ENCODE data around the gene PAPPA2.
"Not testable (repeated sequence)": the region's sequence is repeated elsewhere in the genome, so short reads cannot be mapped to it uniquely, and the experiment has no call there.

The PAPPA2 gene

GRCh38 chr1:176699821-176700220 lies 236.8 kb downstream of the PAPPA2 start:
- no peak for DNase-seq

DNA sequence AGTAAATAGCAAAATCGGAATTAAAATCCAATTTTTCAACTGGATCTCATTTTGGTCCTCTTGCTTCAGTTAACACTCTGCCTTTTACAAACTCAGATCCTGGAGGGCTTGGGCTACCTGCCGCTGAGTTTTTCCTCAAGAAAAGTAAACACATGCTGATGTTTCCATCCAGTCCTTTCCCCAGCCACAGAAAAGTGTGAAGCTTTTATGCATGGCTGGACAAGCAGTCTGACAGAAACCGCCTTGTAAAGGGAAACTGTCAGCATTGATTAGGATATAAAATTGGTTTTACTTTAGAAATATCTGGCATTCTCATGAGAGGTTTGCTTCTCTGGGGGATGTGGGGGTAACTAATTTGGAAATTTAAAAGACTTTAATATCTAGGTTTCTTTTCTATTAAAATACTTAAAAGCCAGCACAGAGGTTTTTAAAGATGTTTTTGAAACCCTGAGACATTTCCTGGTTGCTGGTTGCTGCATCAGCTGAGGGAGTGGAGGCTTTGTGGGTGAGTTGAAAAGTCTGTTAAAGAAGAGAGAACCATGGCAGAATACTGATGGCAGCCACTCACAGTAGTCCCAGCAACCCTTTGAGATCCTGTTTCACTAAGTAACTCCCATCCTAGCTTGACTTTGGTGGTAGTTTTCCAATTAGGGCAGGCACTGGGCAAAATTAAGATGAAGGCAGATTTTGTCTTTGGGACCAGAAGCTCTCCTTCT lies 238.3 kb downstream of the PAPPA2 start:
- no peak for DNase-seq

DNA sequence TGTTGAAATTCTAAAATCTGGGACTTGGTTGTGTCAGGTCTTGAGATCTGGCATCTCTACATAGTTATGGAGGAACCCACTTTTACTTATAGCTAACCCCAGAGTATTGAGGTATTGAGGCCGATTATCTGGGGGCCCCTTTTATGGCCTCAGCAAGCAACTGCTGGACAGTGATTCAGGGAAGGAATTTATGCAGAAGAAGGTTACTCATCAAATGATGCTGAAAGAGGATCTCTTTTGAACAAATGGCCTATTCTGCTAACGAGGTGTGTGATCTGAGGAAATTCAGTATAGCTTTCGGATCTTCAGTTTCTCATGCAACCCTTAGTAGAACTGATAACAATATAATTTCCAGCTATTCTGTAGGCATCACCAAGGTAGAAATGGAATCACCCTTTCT lies 239.9 kb downstream of the PAPPA2 start:
- no peak for DNase-seq

GRCh38 chr1:176705585-176705984 lies 242.6 kb downstream of the PAPPA2 start:
- no peak for DNase-seq

- DNase-seq = no peak
These were observed 254.2 kb downstream of the PAPPA2 start for GRCh38 chr1:176717066-176717750.

DNA sequence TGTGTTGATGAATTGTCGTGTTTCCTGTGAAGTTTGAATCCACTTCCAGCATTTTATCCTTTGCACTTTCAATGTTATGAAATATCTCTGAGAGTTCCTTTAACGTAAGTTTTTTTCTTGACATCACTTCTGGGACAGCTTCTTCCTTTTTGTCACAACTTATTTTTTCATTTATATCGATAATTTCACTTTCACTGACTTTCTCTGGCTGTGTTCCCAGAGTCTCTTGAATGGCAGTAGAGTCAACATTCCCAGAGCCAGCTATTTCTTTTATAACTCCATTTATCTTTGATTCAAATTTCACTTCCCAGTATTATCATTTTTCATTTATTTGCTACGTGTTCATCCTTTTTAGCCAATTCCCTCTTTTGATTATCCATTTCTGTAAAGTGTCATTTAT lies 256.5 kb downstream of the PAPPA2 start:
- DNase-seq = no peak

- no peak for DNase-seq
These were observed 257.9 kb downstream of the PAPPA2 start for GRCh38 chr1:176720838-176721237.

DNA sequence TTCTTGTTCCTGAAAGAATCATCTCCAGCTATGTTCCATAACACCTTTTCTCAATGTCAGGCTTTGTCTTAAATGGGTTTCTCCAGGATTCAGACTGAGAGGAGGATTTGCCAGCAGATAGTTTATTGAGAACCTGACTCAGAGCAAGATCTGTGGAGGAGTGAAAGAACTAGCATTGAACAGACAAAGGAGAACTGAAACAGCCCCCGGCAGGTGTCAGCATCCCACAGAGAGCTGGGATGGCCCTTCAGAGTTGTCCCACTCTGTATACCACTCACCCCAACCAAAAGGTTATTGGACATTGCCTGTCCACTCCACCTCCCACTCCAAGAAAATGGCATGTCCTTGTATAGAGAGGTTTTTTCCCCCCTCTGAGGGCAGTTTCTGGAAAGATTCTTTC lies 270.7 kb downstream of the PAPPA2 start:
- no peak for DNase-seq

- no peak for DNase-seq
These were observed 272.2 kb downstream of the PAPPA2 start for GRCh38 chr1:176735201-176735600.

DNA sequence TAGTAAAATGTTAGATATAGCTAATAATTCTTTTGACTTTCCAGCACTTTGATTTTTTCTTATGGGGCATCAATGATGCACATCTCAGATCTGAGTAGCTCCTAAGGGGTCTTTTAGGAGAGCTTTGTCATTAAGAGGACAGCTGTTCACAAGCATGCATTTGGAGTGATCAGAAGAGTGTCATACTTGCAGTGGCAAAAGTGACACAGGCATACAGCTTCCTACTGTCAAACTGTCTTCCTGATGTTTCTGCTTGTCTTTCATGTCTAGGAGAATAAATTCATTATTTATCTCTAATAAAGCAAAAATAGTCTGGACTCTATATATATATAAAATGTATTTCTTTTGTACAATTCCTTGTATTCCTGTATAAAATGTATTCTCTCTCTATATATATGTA lies 273.0 kb downstream of the PAPPA2 start:
- no peak for DNase-seq

- no peak for DNase-seq
These were observed 278.2 kb downstream of the PAPPA2 start for GRCh38 chr1:176741181-176741580.

- no peak for DNase-seq
These were observed 279.3 kb downstream of the PAPPA2 start for GRCh38 chr1:176742322-176742721.

GRCh38 chr1:176744142-176744541 lies 281.2 kb downstream of the PAPPA2 start:
- no peak for DNase-seq

DNA sequence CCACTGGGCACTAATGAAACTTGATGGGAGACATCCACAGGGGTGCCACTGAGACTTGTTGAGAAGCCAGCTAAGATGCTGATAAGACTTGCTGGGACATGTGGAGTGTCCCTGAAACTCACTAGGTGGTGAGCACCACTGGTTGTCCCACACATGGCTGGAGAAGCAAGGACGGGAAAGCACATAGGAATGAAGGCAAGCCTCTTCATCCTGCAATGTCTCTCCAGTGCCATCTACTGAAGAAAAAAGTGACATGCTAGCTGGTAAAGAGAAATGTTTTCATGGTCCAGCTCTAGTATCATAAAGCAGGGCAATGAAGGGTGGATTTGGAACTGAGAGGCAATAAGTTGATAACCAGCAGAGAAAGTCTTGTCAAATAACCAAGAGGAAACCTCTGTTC lies 283.0 kb downstream of the PAPPA2 start:
- no peak for DNase-seq

GRCh38 chr1:176752505-176752904 lies 289.5 kb downstream of the PAPPA2 start:
- no peak for DNase-seq

GRCh38 chr1:176754676-176755075 lies 291.7 kb downstream of the PAPPA2 start:
- no peak for DNase-seq

DNA sequence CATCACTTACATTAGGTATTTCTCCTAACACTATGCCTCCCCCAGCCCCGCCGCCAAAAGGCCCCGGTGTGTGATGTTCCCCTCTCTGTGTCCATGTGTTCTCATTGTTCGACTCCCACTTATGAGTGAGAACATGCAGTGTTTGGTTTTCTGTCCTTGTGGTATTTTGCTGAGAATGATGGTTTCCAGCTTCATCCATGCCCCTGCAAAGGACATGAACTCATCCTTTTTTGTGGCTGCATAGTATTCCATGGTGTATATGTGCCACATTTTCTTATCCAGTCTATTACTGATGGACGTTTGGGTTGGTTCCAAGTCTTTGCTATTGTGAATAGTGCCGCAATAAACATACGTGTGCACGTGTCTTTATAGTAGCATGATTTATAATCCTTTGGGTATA lies 293.8 kb downstream of the PAPPA2 start:
- DNase-seq = not testable (repeated sequence)

GRCh38 chr1:176765608-176766007 lies 302.6 kb downstream of the PAPPA2 start:
- no peak for DNase-seq

GRCh38 chr1:176766779-176767178 lies 303.8 kb downstream of the PAPPA2 start:
- no peak for DNase-seq

GRCh38 chr1:176767714-176768136 lies 304.8 kb downstream of the PAPPA2 start:
- DNase-seq = no peak

GRCh38 chr1:176768532-176768931 lies 305.6 kb downstream of the PAPPA2 start:
- no peak for DNase-seq

DNA sequence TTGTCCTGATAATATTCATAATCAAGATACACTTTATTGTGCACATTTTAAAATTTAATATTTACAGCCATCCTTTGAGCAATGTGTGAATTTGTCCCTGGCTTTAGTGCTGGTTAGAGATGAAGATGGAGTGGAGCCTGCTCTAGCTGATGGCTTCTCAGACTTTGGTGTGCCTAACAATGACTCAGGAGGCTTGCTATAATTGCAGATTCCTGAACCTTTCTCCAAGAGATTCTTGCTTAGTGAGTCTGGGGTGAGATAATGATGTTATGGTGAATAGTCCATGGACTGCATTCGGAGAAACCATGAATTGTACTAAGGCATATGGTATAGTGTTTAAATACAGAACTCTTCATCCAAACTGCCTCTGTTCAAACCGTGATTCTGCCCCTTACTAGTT lies 307.1 kb downstream of the PAPPA2 start:
- no peak for DNase-seq

DNA sequence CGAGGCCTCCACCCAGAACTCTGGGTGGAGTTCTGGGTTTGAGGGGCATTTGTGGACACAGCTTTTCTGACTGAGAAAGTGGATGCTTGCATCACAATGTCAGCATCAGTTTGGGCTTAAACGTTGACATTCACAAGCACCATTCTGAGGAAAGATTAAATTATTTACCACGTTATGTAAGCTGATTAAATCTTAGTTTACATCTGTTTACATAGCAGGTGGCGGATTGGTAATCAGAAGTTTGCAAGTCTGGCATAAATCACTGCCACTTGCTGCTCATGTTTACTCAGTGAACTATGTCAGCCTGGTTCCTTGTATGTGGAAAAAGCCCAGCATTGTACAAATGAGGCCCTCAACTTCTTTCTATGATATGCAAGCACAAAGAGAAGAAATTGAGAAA lies 310.1 kb downstream of the PAPPA2 start:
- DNase-seq = no peak

DNA sequence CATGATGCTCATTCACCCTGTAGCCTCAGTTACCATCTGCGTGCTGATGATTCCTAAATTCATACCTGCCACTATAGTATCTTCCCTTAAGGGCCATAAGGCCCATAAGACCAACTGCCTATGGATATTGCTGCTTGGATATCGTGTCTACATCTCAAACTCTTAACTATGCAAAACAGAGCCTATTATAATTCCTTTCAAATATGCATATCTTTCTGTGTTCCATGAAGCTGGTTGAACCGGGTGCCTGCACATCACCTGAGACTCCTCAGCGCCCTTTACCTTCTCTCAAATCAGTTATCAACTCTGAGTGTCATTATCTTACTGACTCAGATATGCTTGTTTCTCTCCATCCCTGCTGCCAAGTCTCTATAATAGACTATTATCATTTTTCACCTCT lies 311.2 kb downstream of the PAPPA2 start:
- no peak for DNase-seq

DNA sequence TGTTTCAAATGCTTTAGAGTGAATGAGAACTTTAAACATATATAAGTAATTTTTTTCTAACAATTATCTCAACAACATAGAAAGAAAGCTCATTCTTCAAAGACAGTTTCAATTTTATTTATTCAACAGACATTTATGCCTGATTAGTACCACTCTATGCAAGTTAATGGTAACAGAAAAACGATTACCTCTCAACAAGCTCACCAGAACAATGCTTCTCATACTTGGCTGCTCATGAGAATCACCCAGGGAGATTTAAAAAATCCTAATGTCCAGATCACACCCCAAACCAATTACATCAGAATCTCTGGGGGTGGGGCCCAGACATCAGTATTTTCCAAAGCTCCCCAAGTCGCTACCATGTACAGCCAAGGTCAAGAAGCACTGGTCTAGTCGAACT lies 312.4 kb downstream of the PAPPA2 start:
- no peak for DNase-seq

Data from activated effector memory CD4-positive, alpha-beta T cell treated with anti-CD3 and anti-CD28 coated beads, Interleukin-2, amount 50 U/mL, for 16 hours (primary cell).